A673 (cell line): ENCODE data around the gene HOXC5. TPM values are rescaled to one million over a fixed set of nuclear protein-coding genes. Genes with fewer than 3 reads are reported as not detected.

Source experiments
- BruUV-seq: library from RNA; stranded (reverse); fragments of 400-500 nt; replicated peaks from 2 replicates; lab custom pipeline; 2021; lab: Mats Ljungman, UMichigan
- CTCF ChIA-PET: fragments of 300-600 bp; sonication (Branson Sonifier 250); formaldehyde crosslinking; loops from one replicate; lab custom pipeline; 2022; ENCODE audit warnings: antibody characterized with exemption; lab: Charles Lee
- POLR2A ChIA-PET: fragments of 300-600 bp; sonication (Branson Sonifier 250); formaldehyde crosslinking; loops from one replicate; lab custom pipeline; 2022; ENCODE audit warnings: antibody characterized with exemption; ENCODE audit not compliant: low non-redundant PET; lab: Charles Lee
- DNase-seq: peaks from one replicate; pipeline ENCODE4 v3.0.0-alpha.2; 2015; ENCODE audit warnings: low spot score
- H3K27ac ChIP-seq: fragments of 200-600 bp; sonication (generic); 2 replicates; pipeline ENCODE4 v1.5.1; 2016; ENCODE audit warnings: mixed run types, low read depth, mild to moderate bottlenecking, mixed read lengths, antibody characterized with exemption, low read length; ENCODE audit not compliant: poor library complexity, severe bottlenecking
- H3K27me3 ChIP-seq: fragments of 200-600 bp; sonication (generic); replicated peaks from 2 replicates; pipeline ENCODE4 v1.6.1; 2017; ENCODE audit warnings: mixed run types, low read depth, mild to moderate bottlenecking, mixed read lengths, antibody characterized with exemption, low read length; ENCODE audit not compliant: insufficient read depth, poor library complexity
- H3K36me3 ChIP-seq: fragments of 200-600 bp; sonication (generic); 2 replicates; pipeline ENCODE4 v1.6.1; 2016; ENCODE audit warnings: mixed run types, mild to moderate bottlenecking, mixed read lengths, antibody characterized with exemption, low read length; ENCODE audit not compliant: insufficient read depth, poor library complexity, severe bottlenecking
- H3K4me1 ChIP-seq: fragments of 200-600 bp; sonication (generic); 2 replicates; pipeline ENCODE4 v1.6.1; 2017; ENCODE audit warnings: mixed run types, mild to moderate bottlenecking, mixed read lengths, antibody characterized with exemption, low read length; ENCODE audit not compliant: insufficient read depth, poor library complexity, severe bottlenecking
- H3K4me3 ChIP-seq: fragments of 200-600 bp; sonication (generic); 2 replicates; pipeline ENCODE4 v1.5.1; 2016; ENCODE audit warnings: low read depth, mixed run types, mild to moderate bottlenecking, mixed read lengths, low read length; ENCODE audit not compliant: poor library complexity, severe bottlenecking
- H3K9me3 ChIP-seq: fragments of 200-600 bp; sonication (generic); 2 replicates; pipeline ENCODE4 v1.6.1; 2016; ENCODE audit warnings: mixed run types, low read depth, mild to moderate bottlenecking, mixed read lengths, antibody characterized with exemption, low read length; ENCODE audit not compliant: poor library complexity, severe bottlenecking
- CTCF ChIP-seq: fragments of 300-800, 200-600 bp; sonication (generic); conservative IDR thresholded peaks from 2 replicates; pipeline ENCODE4 v1.5.1; 2017; ENCODE audit warnings: low read depth, mild to moderate bottlenecking, antibody characterized with exemption, low read length, moderate library complexity, mixed read lengths
- EZH2 ChIP-seq: fragments of 200-600 bp; sonication (generic); IDR thresholded peaks from 2 replicates; pipeline ENCODE4 v1.6.1; 2017; ENCODE audit warnings: borderline replicate concordance, low read depth, mild to moderate bottlenecking, mixed read lengths, antibody characterized with exemption, low read length; ENCODE audit not compliant: poor library complexity, severe bottlenecking
- intact Hi-C: fragments of 100-400 bp; cut with micrococcal nuclease; formaldehyde crosslinking; loops from one replicate; pipeline ENCODE4 v1.10.0; 2022; ENCODE audit not compliant: unreplicated experiment
- total RNA-seq: library from RNA; stranded (reverse); gene quantifications from 2 replicates; pipeline ENCODE4 v1.2.3, GENCODE V29; 2021

The HOXC5 gene
- total RNA-seq, 1 experiment from 2014 or later, result 1.9 TPM

GRCh38 chr12:54045868-54046521, 13.1 kb downstream of the HOXC5 start:
- ChIA-PET CTCF (no interaction called here), POLR2A (no interaction called here)
- no peak for TF ChIP-seq CTCF
- no peak for TF ChIP-seq EZH2
- H3K27me3 ChIP-seq, result no peaks in the 10 kb centered on the region
- no TSS peak for BruUV-seq
- no peaks in the 10 kb centered on the region for H3K9me3 ChIP-seq
- H3K4me3 ChIP-seq, result no peak overlapping the region
- intact Hi-C loops, result no loop called here
- DNase-seq, result no peak
- H3K36me3 ChIP-seq, result no peaks in the 10 kb centered on the region
- no peak overlapping the region for H3K27ac ChIP-seq
- no peaks in the 10 kb centered on the region for H3K4me1 ChIP-seq

- POLR2A ChIA-PET, result no interaction called here
Measured at GRCh38 chr12:54046809-54047159, 13.9 kb downstream of the HOXC5 start.

DNA sequence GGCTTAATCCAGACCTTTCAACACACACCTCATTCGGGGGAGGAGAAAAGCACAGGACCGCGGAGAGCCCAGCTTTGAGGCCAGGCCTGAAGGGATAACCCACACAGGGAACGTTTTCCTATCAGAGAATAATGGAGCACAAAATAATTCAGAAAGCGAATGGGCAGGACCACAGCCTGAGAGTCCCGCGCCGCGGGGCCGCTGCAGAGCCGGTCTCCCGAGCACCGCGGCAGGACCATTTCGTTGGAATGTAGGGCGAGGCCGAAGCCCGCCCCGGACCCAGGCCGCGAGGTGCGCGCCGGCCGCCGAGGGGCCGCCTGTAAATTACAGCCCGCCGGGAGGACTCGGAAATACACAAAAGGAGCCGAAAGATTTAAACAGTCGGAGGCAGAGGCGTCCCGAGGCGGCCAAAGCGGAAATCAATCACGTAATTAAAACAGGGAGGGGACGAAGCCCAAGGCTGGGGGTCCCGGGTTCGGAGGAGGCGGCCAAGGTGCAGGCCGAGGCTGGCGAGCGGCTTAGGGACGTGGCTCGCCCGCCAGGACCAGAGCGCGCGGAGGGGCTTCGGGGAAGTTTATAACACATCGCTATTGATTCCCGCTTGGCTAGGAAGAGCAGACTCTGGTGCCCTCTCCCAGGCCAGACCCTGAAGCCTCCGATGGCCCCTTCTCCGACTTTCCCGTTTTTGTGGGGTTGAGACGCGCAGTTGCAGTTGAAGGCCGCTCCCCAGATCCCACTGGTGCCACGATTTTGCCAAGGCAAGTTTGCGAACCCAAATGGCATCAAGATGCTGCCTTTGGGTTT, 14.5 kb downstream of the HOXC5 start:
- Histone ChIP-seq H3K27me3 (no peaks in the 10 kb centered on the region), H3K27ac (no peak overlapping the region), H3K4me3 (no peak overlapping the region), H3K9me3 (no peaks in the 10 kb centered on the region), H3K36me3 (no peaks in the 10 kb centered on the region), H3K4me1 (peaks cover 10% of the 10 kb centered on the region)
- ChIA-PET POLR2A (interaction anchor here (0.6 kb wide), 1 partner anchor 289 kb away, joined by 4 read pairs; no protein-coding TSS in a partner anchor), CTCF (no interaction called here)
- intact Hi-C loops, result no loop called here
- no peak for DNase-seq
- no peak for TF ChIP-seq EZH2
- TF ChIP-seq CTCF, result no peak
- BruUV-seq, result no TSS peak

More at GRCh38 chr12:54046809-54047159, 13.9 kb downstream of the HOXC5 start:
- Histone ChIP-seq H3K9me3 (no peaks in the 10 kb centered on the region), H3K4me3 (no peak overlapping the region), H3K36me3 (no peaks in the 10 kb centered on the region), H3K27me3 (no peaks in the 10 kb centered on the region), H3K27ac (no peak overlapping the region), H3K4me1 (peaks cover 6% of the 10 kb centered on the region)
- TF ChIP-seq CTCF, result no peak
- no peak for TF ChIP-seq EZH2
- BruUV-seq, result no TSS peak
- CTCF ChIA-PET, result no interaction called here
- DNase-seq, result no peak
- intact Hi-C loops, result no loop called here
